K562 (cell line): ENCODE results near the gene ZNF213. TPM values are rescaled to one million over a fixed set of nuclear protein-coding genes. Genes with fewer than 3 reads are reported as not detected.

Experiments
- ARID3B ChIP-seq: fragments of 250-450 bp; sonication (Bioruptor Pico); IDR thresholded peaks from 2 replicates; pipeline ENCODE4 v1.4.0; 2020; ENCODE audit warnings: borderline replicate concordance
- CEBPZ ChIP-seq: fragments of 150-350 bp; IDR thresholded peaks from 2 replicates; pipeline ENCODE4 v1.6.1; 2014; ENCODE audit warnings: low read depth, mild to moderate bottlenecking, low read length, borderline replicate concordance
- E2F4 ChIP-seq: sonication (generic); formaldehyde crosslinking; IDR thresholded peaks from 2 replicates; pipeline ENCODE4 v1.8.0; 2022; ENCODE audit warnings: mild to moderate bottlenecking, low read depth, missing genetic modification reagents
- KAT7 ChIP-seq: sonication (generic); formaldehyde crosslinking; IDR thresholded peaks from 2 replicates; pipeline ENCODE4 v1.8.0; 2022; ENCODE audit warnings: missing genetic modification reagents, mild to moderate bottlenecking, borderline replicate concordance
- KDM2B ChIP-seq: fragments of 250-450 bp; sonication (Bioruptor Pico); IDR thresholded peaks from 2 replicates; pipeline ENCODE4 v1.8.0; 2021; ENCODE audit warnings: mild to moderate bottlenecking, moderate library complexity
- NFE2 ChIP-seq: IDR thresholded peaks from 2 replicates; pipeline ENCODE4 v1.6.1; 2014; ENCODE audit warnings: antibody characterized with exemption, low read depth
- NKRF ChIP-seq: fragments of 450-650 bp; IDR thresholded peaks from 2 replicates; pipeline ENCODE4 v1.6.1; 2016; ENCODE audit warnings: borderline replicate concordance
- NUFIP1 ChIP-seq: fragments of 450-650 bp; IDR thresholded peaks from 2 replicates; pipeline ENCODE4 v1.6.1; 2018; ENCODE audit not compliant: partially characterized antibody
- POLR2AphosphoS5 ChIP-seq: IDR thresholded peaks from 2 replicates; pipeline ENCODE4 v1.6.1; 2011; ENCODE audit warnings: mild to moderate bottlenecking, low read depth, low read length, moderate library complexity; ENCODE audit not compliant: control insufficient read depth, insufficient read depth
- POU5F1 ChIP-seq: fragments of 150-350 bp; IDR thresholded peaks from 2 replicates; pipeline ENCODE4 v1.6.1; 2014; ENCODE audit warnings: borderline replicate concordance, low read length, low read depth, mild to moderate bottlenecking; ENCODE audit not compliant: partially characterized antibody
- STAT5A ChIP-seq: IDR thresholded peaks from 2 replicates; pipeline ENCODE4 v1.6.1; 2012; ENCODE audit warnings: low read length, inconsistent platforms, borderline replicate concordance
- TFAP4 ChIP-seq: sonication (generic); formaldehyde crosslinking; IDR thresholded peaks from 2 replicates; pipeline ENCODE4 v1.8.0; 2022; ENCODE audit warnings: missing genetic modification reagents, mild to moderate bottlenecking, moderate library complexity, borderline replicate concordance
- XRCC4 ChIP-seq: IDR thresholded peaks from one replicate; pipeline ENCODE4 v1.6.1; 2011; ENCODE audit not compliant: insufficient read depth, insufficient read length; ENCODE audit errors: extremely low read depth
- ZNF174 ChIP-seq: fragments of 250-450 bp; sonication (Bioruptor Pico); IDR thresholded peaks from 2 replicates; pipeline ENCODE4 v1.4.0; 2020; ENCODE audit warnings: mild to moderate bottlenecking
- ZNF239 ChIP-seq: fragments of 250-450 bp; sonication (Bioruptor Pico); IDR thresholded peaks from 2 replicates; pipeline ENCODE4 v1.4.0; 2020; ENCODE audit warnings: mild to moderate bottlenecking
- ZSCAN32 ChIP-seq: fragments of 450-650 bp; formaldehyde crosslinking; IDR thresholded peaks from 2 replicates; pipeline ENCODE4 v1.4.0; 2020; ENCODE audit warnings: mild to moderate bottlenecking, moderate library complexity
- polyA plus RNA-seq, 8 experiments: library from polyadenylated mRNA; depleted of rRNA in 4 of 8; stranded (reverse) in 5 of 8; unstranded in 3 of 8; fragments of >200 nt; fragmentation: Nextera tagmentation in 2 of 8; fragmentation: Illumina TruSeq in 1 of 8; extraction: Ambion mirVana in 2 of 8; extraction: Trizol in 1 of 8; gene quantifications; 2 replicates each; pipeline versions ENCODE4 v1.2.1 to v1.2.3, GENCODE V29; 2011 to 2014; ENCODE audit warnings: inconsistent platforms in 1 of 8, missing spikeins in 1 of 8
- total RNA-seq, 7 experiments: library from RNA; depleted of rRNA in 6 of 7; stranded (reverse); fragments of >200 nt in 6 of 7; fragmentation: Illumina TruSeq in 2 of 7; extraction: Trizol in 2 of 7; gene quantifications; 2 replicates each; pipeline versions ENCODE4 v1.2.1 to v1.2.3, GENCODE V29; 2011 to 2021; ENCODE audit warnings: low replicate concordance in 1 of 7

The ZNF213 gene
- total and polyA plus RNA-seq, 9 of the 15 experiments (the other 6 are each of a cell fraction or from before 2014, with no cell fraction given): 0.49 to 10.0 (median 1.8) TPM

- TF ChIP-seq NKRF (peak; percentile 50; the same call in 1 of the 2 replicates), ZSCAN32 (CRISPR knock-in tag) (no peak), CEBPZ (no peak), XRCC4 (no peak), KDM2B (CRISPR knock-in tag) (no peak), NFE2 (no peak), ARID3B (CRISPR knock-in tag) (no peak), NUFIP1 (no peak), POU5F1 (no peak), KAT7 (0 out of 2 replicates have a peak, but pooled peaks have one; percentile 53), STAT5A (no peak), ZNF239 (CRISPR knock-in tag) (no peak), E2F4 (no peak), POLR2AphosphoS5 (no peak), ZNF174 (CRISPR knock-in tag) (no peak), TFAP4 (peak; percentile 64)
These were observed 22.6 kb downstream of the ZNF213 start (continued) for GRCh38 chr16:3157229-3158025.
